HG03066 (cell line): Measurements from ENCODE around the gene LRFN4.

Experiments
- ATAC-seq: cut with Tn5 transposase; IDR thresholded peaks from one replicate; pipeline ENCODE4 v1.9.1; 2021; ENCODE audit warnings: low read depth; ENCODE audit not compliant: unreplicated experiment

Gene LRFN4

DNA sequence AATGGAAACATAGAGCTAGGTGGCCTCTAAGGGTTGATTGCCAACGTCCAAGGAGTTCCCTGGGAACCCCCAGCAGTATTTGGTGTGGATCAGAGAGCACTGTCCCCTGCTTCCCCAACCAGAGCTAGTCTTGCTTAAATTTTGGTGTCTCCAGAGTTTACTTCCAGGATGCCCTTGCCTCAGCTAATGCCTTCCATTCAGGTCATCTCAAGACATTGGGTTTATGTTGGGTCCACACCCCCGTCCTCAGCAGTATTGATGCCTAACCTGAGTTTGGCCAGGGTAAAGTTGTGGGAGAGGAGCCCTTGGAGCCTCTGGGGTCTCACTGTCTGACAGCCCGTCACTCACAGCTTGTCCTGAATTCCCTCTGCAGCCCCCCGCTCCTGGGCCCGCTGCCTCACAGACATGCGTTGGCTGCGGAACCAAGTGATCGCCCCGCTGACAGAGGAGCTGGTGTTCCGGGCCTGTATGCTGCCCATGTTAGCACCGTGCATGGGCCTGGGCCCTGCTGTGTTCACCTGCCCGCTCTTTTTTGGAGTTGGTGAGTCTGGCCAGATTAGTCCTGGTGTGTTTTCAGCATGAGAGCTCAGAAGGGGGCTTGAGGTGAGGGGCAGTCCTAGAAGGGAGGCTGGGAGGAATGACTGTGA is 12.2 kb upstream of the LRFN4 start:
- no peak for ATAC-seq

DNA sequence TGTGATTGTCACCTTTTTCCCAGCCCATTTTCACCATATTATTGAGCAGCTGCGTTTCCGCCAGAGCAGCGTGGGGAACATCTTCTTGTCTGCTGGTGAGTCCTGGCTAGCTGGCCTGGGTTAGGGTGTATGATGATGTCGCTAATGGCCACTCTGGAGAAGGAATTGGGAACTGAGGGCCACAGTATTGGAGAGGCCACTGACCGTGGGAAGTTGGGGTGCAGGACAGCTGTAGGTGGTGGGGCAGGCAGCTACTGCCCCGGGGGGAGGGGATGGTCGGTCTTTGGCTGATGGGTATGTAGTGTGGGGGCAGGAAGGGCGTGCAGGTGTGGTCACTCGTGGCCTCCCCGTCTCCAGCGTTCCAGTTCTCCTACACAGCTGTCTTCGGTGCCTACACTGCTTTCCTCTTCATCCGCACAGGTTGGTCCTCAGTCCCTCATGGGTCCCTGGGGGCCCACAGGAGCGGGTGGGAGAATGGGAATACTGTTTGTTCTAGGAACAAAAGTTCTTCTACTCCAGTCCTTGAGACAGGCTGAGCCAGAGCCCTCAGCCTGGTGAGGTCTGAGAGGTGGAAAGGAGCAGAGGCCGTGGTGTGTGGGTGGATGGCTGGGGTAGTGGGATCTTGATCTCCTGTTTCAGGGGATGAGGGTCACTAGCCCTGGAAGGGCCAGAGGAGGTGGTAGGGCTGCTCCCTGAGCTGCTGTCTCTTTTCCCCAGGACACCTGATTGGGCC is 11.6 kb upstream of the LRFN4 start:
- ATAC-seq, result no peak

DNA sequence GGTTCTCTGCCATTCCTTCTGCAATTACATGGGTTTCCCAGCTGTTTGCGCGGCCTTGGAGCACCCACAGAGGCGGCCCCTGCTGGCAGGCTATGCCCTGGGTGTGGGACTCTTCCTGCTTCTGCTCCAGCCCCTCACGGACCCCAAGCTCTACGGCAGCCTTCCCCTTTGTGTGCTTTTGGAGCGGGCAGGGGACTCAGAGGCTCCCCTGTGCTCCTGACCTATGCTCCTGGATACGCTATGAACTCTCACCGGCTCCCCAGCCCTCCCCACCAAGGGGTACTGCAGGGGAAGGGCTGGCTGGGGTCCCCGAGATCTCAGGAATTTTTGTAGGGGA is 11.0 kb upstream of the LRFN4 start:
- no peak for ATAC-seq

GRCh38 chr11:66846671-66847091 is 10.2 kb upstream of the LRFN4 start:
- ATAC-seq, result no peak

GRCh38 chr11:66847461-66848232 is 9.2 kb upstream of the LRFN4 start:
- no peak for ATAC-seq

- no peak for ATAC-seq
Measured at GRCh38 chr11:66848671-66849500, 8.0 kb upstream of the LRFN4 start.

GRCh38 chr11:66849501-66850234 is 7.2 kb upstream of the LRFN4 start:
- ATAC-seq, result no peak

DNA sequence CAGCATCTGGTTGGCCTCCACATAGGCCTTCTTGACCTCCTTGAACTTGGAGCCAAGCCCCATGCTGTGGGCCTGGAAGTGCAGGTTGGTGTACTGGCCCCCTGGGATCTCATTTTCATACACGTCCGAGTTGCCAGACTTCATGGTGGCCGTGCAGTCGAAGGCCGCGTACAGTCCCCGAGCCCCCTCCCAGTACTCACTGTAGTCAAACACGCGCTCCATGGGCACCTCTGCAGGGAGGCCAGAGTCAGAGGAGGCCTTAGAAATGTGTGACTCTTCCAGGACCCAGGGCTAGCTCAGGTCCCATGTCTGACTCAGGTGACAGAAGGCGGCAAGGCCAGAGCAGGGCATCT is 6.7 kb upstream of the LRFN4 start:
- ATAC-seq, result no peak

- ATAC-seq, result no peak
Measured at GRCh38 chr11:66850588-66851238, 6.2 kb upstream of the LRFN4 start.

DNA sequence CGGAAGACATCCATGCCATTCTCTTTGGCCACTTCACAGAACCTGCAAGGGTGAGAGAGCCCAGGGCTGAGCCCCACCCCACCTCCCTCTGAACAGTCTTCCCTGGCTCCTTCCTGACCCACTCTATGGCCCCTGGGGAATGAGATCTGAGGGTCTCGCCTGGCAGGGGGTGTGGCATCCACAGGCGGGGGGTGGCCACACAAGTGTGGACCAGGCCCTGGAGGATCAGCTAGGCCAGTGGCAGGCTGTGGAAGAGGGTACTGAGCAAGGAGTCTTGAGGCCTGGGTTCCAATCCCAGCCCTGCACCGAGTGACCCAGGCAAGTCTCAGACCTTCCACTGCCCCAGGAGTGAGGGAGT is 5.6 kb upstream of the LRFN4 start:
- ATAC-seq, result no peak

DNA sequence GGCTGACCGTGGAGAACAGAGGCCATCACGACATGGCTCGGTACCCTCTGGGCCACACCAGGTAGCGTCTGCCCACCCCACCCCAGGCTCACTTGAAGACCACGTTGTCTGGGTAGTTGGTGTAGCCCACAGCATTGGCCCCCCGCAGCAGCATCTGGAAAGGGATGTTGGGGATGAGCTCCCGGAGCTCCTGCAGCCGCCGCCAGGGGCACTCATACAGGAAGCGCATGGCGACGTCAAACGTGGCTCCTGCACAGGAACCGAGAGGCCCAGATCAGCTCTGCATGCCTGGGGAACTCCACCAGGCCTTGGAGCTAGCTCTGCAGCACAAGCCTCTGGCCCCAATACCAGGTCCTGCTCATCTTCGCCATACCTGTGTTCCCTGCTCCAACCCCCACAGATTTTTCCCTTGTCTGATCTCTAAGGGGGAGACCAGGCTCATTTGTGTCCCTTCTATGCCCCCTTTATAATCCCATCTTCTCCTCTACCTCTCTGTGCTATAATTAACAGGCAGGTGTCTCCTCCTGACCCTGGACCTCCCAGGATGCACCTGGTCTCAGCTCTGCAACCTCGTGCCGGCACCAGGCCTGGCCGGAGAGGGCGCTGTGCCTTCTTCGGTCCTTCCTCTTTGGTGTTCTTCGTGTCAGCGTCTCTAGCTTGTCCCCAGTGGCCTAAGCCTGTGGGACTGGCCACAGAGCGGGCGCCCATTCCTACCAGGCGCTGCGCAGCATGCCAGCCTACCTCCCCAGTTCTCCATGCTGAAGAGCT is 5.0 kb upstream of the LRFN4 start:
- no peak for ATAC-seq

- no peak for ATAC-seq
Measured at GRCh38 chr11:66852466-66853241, 4.2 kb upstream of the LRFN4 start.

DNA sequence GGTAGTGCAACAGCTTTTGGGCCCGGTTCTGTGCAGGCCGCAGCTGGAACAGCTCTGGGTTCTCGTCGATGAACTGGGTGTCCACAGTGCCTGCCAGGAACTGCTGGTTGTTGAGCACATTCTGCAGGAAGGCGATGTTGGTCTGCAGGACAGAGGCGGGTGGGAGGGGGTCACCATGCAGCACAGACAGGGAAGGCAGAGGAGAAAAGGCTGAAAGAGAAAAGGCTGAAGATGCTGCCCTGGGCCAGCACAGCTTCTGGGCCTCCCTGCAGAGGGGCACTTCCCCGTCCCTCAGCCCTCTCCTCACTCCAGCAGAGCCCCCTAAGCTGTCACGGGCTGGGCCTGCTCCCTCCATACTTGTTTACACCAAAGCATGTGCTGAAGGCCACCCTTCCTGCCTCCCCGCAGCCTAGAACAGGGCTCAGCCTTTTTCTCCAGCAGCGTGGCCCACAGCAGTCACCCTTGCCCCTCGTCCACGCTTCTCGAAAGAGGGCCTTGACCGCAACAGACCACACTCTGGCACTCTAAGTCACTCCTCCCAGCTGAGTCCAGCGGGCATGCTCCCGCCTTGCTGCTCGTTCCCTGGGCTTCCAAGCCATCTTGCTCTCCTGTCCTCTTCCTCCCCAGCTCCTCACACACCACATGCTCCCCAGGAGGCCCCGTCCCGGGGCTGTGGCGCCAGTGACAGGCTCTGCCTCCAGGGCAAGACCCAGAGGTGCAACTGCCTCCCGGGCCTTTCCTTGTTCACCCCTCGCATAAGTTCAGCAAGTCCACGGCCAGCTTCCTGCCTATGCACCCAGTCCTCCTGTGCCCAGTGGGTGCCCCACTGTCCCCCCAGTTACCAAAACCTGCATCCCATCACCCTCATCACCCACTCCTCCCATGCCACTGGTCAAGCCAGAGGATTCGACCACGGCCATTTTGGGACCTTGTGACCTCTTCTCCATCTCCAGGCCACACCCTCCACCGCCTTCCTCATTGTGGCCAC is 3.3 kb upstream of the LRFN4 start:
- ATAC-seq, result no peak

DNA sequence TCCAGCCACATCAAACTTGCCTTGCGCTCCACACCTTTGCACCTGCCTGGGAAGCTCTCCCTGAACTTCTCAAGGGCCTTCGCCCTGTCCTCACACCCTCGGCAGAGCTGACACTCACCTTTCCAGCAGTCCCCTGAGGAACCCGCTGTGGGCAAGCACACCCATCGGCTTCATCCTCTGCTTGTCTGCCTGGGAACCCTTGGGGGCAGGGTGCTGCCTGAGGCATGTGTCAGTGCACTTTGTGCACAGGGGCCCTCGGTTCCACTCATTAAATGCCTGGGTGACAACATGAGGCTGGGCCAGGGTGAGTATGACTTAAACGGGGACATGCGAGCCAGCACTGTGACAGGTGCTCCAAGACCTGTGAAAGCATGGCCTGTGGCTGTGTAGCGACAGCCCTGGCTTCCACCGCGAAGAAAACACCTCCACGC is 2.6 kb upstream of the LRFN4 start:
- no peak for ATAC-seq

GRCh38 chr11:66854729-66855211 is 2.1 kb upstream of the LRFN4 start:
- ATAC-seq, result no peak

- ATAC-seq, result peak; percentile 70
Measured at GRCh38 chr11:66855574-66856495, 1.0 kb upstream of the LRFN4 start.
